Mesendoderm (in vitro differentiated cells): ENCODE measurements around the gene HMCES. TPM values are rescaled to one million over a fixed set of nuclear protein-coding genes. Genes with fewer than 3 reads are reported as not detected.

Experiments
- DNase-seq: peaks from one replicate; pipeline ENCODE4 v3.0.0; 2013
- H2AK5ac ChIP-seq: 2 replicates; pipeline ENCODE4 v1.6.1; 2013; ENCODE audit warnings: low read length, inconsistent platforms
- H2BK120ac ChIP-seq: 2 replicates; pipeline ENCODE4 v1.6.1; 2013; ENCODE audit warnings: low read depth, mild to moderate bottlenecking, low read length, moderate library complexity, mixed read lengths
- H2BK15ac ChIP-seq: replicated peaks from 2 replicates; pipeline ENCODE4 v1.6.1; 2013; ENCODE audit warnings: low read depth, mild to moderate bottlenecking, moderate library complexity
- H2BK5ac ChIP-seq: 2 replicates; pipeline ENCODE4 v1.6.1; 2013; ENCODE audit warnings: low read length, inconsistent platforms
- H3K18ac ChIP-seq: 2 replicates; pipeline ENCODE4 v1.6.1; 2013; ENCODE audit warnings: mild to moderate bottlenecking, low read length, mixed read lengths
- H3K23ac ChIP-seq: one replicate; pipeline ENCODE4 v1.6.1; 2013; ENCODE audit warnings: low read length
- H3K27ac ChIP-seq: 2 replicates; pipeline ENCODE4 v1.5.1; 2013; ENCODE audit warnings: low read depth, mild to moderate bottlenecking, inconsistent platforms, low read length, moderate library complexity
- H3K27me3 ChIP-seq: 2 replicates; pipeline ENCODE4 v1.6.1; 2013; ENCODE audit warnings: low read length, control low read depth, mild to moderate bottlenecking, inconsistent platforms; ENCODE audit not compliant: insufficient read depth, poor library complexity
- H3K36me3 ChIP-seq: 2 replicates; pipeline ENCODE4 v1.6.1; 2013; ENCODE audit warnings: low read length, inconsistent platforms; ENCODE audit not compliant: control insufficient read depth, insufficient read depth
- H3K4ac ChIP-seq: one replicate; pipeline ENCODE4 v1.6.1; 2013; ENCODE audit warnings: low read depth, mild to moderate bottlenecking, low read length, moderate library complexity
- H3K4me1 ChIP-seq: 2 replicates; pipeline ENCODE4 v1.6.1; 2013; ENCODE audit warnings: low read depth, low read length, inconsistent platforms; ENCODE audit not compliant: control insufficient read depth
- H3K4me2 ChIP-seq: 2 replicates; pipeline ENCODE4 v1.6.1; 2013; ENCODE audit warnings: low read length
- H3K4me3 ChIP-seq: 2 replicates; pipeline ENCODE4 v1.5.1; 2013; ENCODE audit warnings: mild to moderate bottlenecking, low read length
- H3K56ac ChIP-seq: one replicate; pipeline ENCODE4 v1.6.1; 2013; ENCODE audit warnings: low read length
- H3K79me1 ChIP-seq: 2 replicates; pipeline ENCODE4 v1.6.1; 2013; ENCODE audit warnings: low read length, inconsistent platforms
- H3K79me2 ChIP-seq: 2 replicates; pipeline ENCODE4 v1.6.1; 2013; ENCODE audit warnings: mild to moderate bottlenecking, low read length; ENCODE audit not compliant: control insufficient read depth, insufficient read depth
- H3K9ac ChIP-seq: 2 replicates; pipeline ENCODE4 v1.6.1; 2013; ENCODE audit warnings: low read length, inconsistent platforms
- H4K5ac ChIP-seq: one replicate; pipeline ENCODE4 v1.6.1; 2013; ENCODE audit warnings: low read length
- H4K8ac ChIP-seq: one replicate; pipeline ENCODE4 v1.6.1; 2013; ENCODE audit warnings: low read depth, mild to moderate bottlenecking, control low read depth, low read length, moderate library complexity
- WGBS: extraction: QIAGEN DNeasy Blood & Tissue Kit; methylation state at CpG from one replicate; pipeline ENCODE4 v1.1.7; 2013; ENCODE audit warnings: low lambda C conversion rate, missing lambda C conversion rate; ENCODE audit not compliant: insufficient coverage; ENCODE audit errors: extremely low coverage; 5-methylcytosine and 5-hydroxymethylcytosine counted together
- polyA plus RNA-seq, 2 experiments: library from polyadenylated mRNA; stranded (reverse); fragments of 200-250 nt; gene quantifications; one replicate each; pipeline ENCODE4 v1.2.3, GENCODE V29; 2013

The HMCES gene
- 25.1 TPM for polyA plus RNA-seq (2013, experiment 1 of 2)
- polyA plus RNA-seq (2013, experiment 2 of 2), result 25.3 TPM

DNA sequence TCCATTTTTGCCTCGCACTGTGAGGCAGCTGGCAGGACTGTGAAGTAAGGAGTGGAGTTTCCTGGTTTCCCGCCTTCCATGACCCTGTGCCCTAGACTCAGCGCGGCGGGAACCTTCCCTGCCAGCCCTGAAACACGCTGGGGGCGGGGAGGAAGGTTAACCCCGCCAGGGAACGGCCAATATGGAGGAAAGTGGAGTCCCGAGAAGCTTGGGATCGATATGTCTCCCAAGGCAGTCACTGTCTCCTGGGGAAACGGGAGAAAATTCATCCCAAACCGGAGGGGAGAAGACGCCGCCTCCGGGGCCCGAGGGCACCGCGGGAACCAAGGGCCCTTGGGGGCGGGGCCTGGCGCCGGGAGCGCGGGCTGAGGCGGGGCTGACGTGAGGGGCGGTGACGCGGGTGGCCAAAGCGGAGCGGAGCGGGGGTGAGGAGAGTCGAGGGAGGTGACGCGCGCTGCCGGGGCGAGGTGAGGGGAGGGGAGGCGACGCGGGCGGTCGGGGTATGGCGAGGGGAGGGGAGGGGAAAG is at the start of gene HMCES:
Gene HMCES (plus strand): TSS at position 432 of the 527 bp plus-strand sequence. CDS start 863 bp downstream, outside the sequence.
- no peak within 1 kb of the TSS for H2AK5ac ChIP-seq
- H3K27me3 ChIP-seq, result no peaks in the 10 kb centered on the region

DNA sequence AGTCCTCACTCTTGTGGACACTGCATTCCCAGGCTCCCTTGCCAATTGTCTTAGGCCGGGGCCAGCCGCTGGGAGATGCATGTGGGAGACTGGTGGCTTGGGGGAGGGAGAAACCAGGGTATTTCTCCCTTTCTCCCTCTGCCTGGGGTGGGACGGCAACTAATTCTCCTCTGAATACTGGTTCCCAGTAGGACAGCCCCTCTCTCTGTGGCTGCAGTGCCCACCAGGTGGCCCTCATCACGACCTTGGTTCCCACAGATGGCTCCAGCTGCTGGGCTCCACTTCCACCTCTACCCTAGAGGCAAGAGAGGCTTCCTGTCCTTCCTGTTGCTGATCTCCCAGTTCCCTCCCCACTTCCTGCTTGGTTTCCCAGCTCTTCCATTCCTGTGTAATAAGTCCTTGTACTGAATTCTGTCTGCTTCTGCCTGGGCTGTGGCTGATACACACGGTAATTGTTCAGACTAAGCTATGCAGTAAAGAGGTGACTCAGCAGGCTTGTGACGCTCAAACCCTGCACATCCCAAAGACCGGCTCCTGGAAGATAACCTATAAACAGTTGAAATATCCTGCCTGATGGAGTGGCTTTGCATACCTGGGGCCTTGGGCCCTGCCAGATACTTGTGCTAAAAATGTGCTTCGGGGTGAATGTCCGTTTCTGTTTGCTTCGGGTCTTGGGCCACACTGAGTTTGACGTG is 49.6 kb upstream of the HMCES start:
- Histone ChIP-seq H3K4ac (no peak overlapping the region), H3K23ac (no peak overlapping the region), H3K9ac (no peak overlapping the region), H3K79me1 (no peaks in the 10 kb centered on the region), H3K18ac (peak overlapping the region; percentile 13), H2AK5ac (no peak overlapping the region), H3K79me2 (no peaks in the 10 kb centered on the region), H3K4me3 (no peak overlapping the region), H4K5ac (peak overlapping the region; percentile 40), H3K4me1 (no peaks in the 10 kb centered on the region), H2BK5ac (no peak overlapping the region), H3K56ac (peak overlapping the region; percentile 0), H2BK15ac (no peak overlapping the region), H3K36me3 (no peaks in the 10 kb centered on the region), H3K27me3 (no peaks in the 10 kb centered on the region), H3K27ac (peak overlapping the region; percentile 10), H4K8ac (peak overlapping the region; percentile 58), H3K4me2 (no peak overlapping the region), H2BK120ac (no peak overlapping the region)
- peak; percentile 69 for DNase-seq
- no CpG with 5 or more reads among the region's 11 CpGs for WGBS

More for the DNA sequence above, at the start of gene HMCES:
- H3K18ac ChIP-seq, result peak within 1 kb of the TSS; percentile 62
- peak within 1 kb of the TSS; percentile 75 for H3K23ac ChIP-seq
- peak within 1 kb of the TSS; percentile 89 for H3K9ac ChIP-seq
- H3K79me2 ChIP-seq, result no peaks in the 10 kb centered on the region
- H2BK15ac ChIP-seq, result no peak within 1 kb of the TSS
- peaks cover 1% of the 10 kb centered on the region for H3K79me1 ChIP-seq
- peak; percentile 96 for DNase-seq
- H3K4me2 ChIP-seq, result peak within 1 kb of the TSS; percentile 95
- H4K5ac ChIP-seq, result no peak within 1 kb of the TSS
- H3K4me1 ChIP-seq, result peaks cover 6% of the 10 kb centered on the region
- H3K4me3 ChIP-seq, result peak within 1 kb of the TSS; percentile 93
- no peak within 1 kb of the TSS for H2BK5ac ChIP-seq
- H2BK120ac ChIP-seq, result no peak within 1 kb of the TSS
- H3K36me3 ChIP-seq, result peaks cover 8% of the 10 kb centered on the region
- peak within 1 kb of the TSS; percentile 18 for H3K4ac ChIP-seq
- WGBS, result no CpG with 5 or more reads among the region's 44 CpGs
- H3K27ac ChIP-seq, result peak within 1 kb of the TSS; percentile 88
- H4K8ac ChIP-seq, result no peak within 1 kb of the TSS
- peak within 1 kb of the TSS; percentile 96 for H3K56ac ChIP-seq

GRCh38 chr3:129230311-129231019 is 48.2 kb upstream of the HMCES start:
- no peak overlapping the region for H3K4me3 ChIP-seq
- no peak overlapping the region for H2BK15ac ChIP-seq
- no peak for DNase-seq
- no peak overlapping the region for H3K4me2 ChIP-seq
- no peak overlapping the region for H2BK5ac ChIP-seq
- no peak overlapping the region for H4K5ac ChIP-seq
- no peak overlapping the region for H3K4ac ChIP-seq
- no peak overlapping the region for H3K27ac ChIP-seq
- H3K4me1 ChIP-seq, result no peaks in the 10 kb centered on the region
- no peaks in the 10 kb centered on the region for H3K27me3 ChIP-seq
- no peak overlapping the region for H3K23ac ChIP-seq
- no peaks in the 10 kb centered on the region for H3K79me2 ChIP-seq
- no peak overlapping the region for H2AK5ac ChIP-seq
- H4K8ac ChIP-seq, result no peak overlapping the region
- no peak overlapping the region for H3K56ac ChIP-seq
- no peak overlapping the region for H2BK120ac ChIP-seq
- no peaks in the 10 kb centered on the region for H3K36me3 ChIP-seq
- H3K18ac ChIP-seq, result no peak overlapping the region
- no peak overlapping the region for H3K9ac ChIP-seq
- WGBS, result no CpG with 5 or more reads among the region's 7 CpGs
- H3K79me1 ChIP-seq, result no peaks in the 10 kb centered on the region

- Histone ChIP-seq H3K79me2 (no peaks in the 10 kb centered on the region), H3K27ac (no peak overlapping the region), H3K27me3 (no peaks in the 10 kb centered on the region), H2AK5ac (no peak overlapping the region), H2BK15ac (no peak overlapping the region), H3K4me2 (no peak overlapping the region), H3K9ac (no peak overlapping the region), H3K79me1 (no peaks in the 10 kb centered on the region), H4K5ac (no peak overlapping the region), H3K4me3 (no peak overlapping the region), H4K8ac (no peak overlapping the region), H3K18ac (no peak overlapping the region), H3K36me3 (no peaks in the 10 kb centered on the region), H2BK120ac (no peak overlapping the region), H3K4ac (no peak overlapping the region), H3K23ac (no peak overlapping the region), H2BK5ac (no peak overlapping the region), H3K4me1 (no peaks in the 10 kb centered on the region), H3K56ac (no peak overlapping the region)
- DNase-seq, result no peak
- WGBS, result no CpG with 5 or more reads among the region's 10 CpGs
These were observed 47.1 kb upstream of the HMCES start for GRCh38 chr3:129231331-129232119.

- H2BK5ac ChIP-seq, result no peak overlapping the region
- H3K27ac ChIP-seq, result no peak overlapping the region
- no peak overlapping the region for H2BK120ac ChIP-seq
- no peaks in the 10 kb centered on the region for H3K79me1 ChIP-seq
- no peaks in the 10 kb centered on the region for H3K79me2 ChIP-seq
- H2AK5ac ChIP-seq, result no peak overlapping the region
- H3K4me3 ChIP-seq, result no peak overlapping the region
- WGBS, result no CpG with 5 or more reads among the region's 4 CpGs
- DNase-seq, result no peak
- H3K18ac ChIP-seq, result no peak overlapping the region
- no peak overlapping the region for H3K4ac ChIP-seq
- no peak overlapping the region for H4K8ac ChIP-seq
- H3K9ac ChIP-seq, result no peak overlapping the region
- H2BK15ac ChIP-seq, result no peak overlapping the region
- no peaks in the 10 kb centered on the region for H3K36me3 ChIP-seq
- no peaks in the 10 kb centered on the region for H3K4me1 ChIP-seq
- no peak overlapping the region for H4K5ac ChIP-seq
- H3K4me2 ChIP-seq, result no peak overlapping the region
- no peak overlapping the region for H3K23ac ChIP-seq
- H3K56ac ChIP-seq, result no peak overlapping the region
- no peaks in the 10 kb centered on the region for H3K27me3 ChIP-seq
These were observed 45.1 kb upstream of the HMCES start for GRCh38 chr3:129233538-129233937.
